ENCODE data around the gene BHMT. TPM values are rescaled to one million over a fixed set of nuclear protein-coding genes. Genes with fewer than 3 reads are reported as not detected.

BHMT gene
- total RNA-seq, 1 experiment from 2014 or later, result 0.72 TPM

- H2BK12ac ChIP-seq (ENCODE audit: insufficient read length, low read depth, low read length), result no peak overlapping the region
- Mint-ChIP-seq H3K9me3 (no peaks in the 10 kb centered on the region), H3K4me3 (no peak overlapping the region), H3K4me1 (peaks cover 10 to 11% of the 10 kb centered on the region in 2 experiments), H3K27me3 (ENCODE audit: low read depth) (no peaks in the 10 kb centered on the region), H3K36me3 (ENCODE audit: insufficient read depth in 1 of 3, low read depth in 3 of 3) (no peaks in the 10 kb centered on the region), H3K27ac (no peak overlapping the region)
- no peaks in the 10 kb centered on the region for H3K23me2 ChIP-seq (ENCODE audit: insufficient read length, low read depth, low read length, poor library complexity, severe bottlenecking)
- no peak overlapping the region for H2BK15ac ChIP-seq (ENCODE audit: low read depth, low read length)
- DNase-seq, result no peak
- no peak overlapping the region for H3K23ac ChIP-seq (ENCODE audit: insufficient read length, low read depth, low read length)
- H3K4ac ChIP-seq (ENCODE audit: low read depth, low read length), result no peak overlapping the region
- no peak overlapping the region for H2BK20ac ChIP-seq (ENCODE audit: low read depth, low read length, poor library complexity, severe bottlenecking)
- no peak overlapping the region for H3K27ac ChIP-seq (ENCODE audit: insufficient read length, low read depth, low read length)
- H2BK5ac ChIP-seq (ENCODE audit: insufficient read length, low read length), result no peak overlapping the region
- H3K79me1 ChIP-seq (ENCODE audit: insufficient read depth, low read depth, low read length, poor library complexity, severe bottlenecking), result no peaks in the 10 kb centered on the region
- no peak for TF ChIP-seq CTCF (conservative IDR thresholded peaks at IDR 0.05)
- no peak overlapping the region for H4K8ac ChIP-seq (replicated peaks; ENCODE audit: insufficient read length, low read depth, low read length)
- no peak overlapping the region for H4K91ac ChIP-seq (ENCODE audit: insufficient read length, low read depth, low read length)
- no peak overlapping the region for H2AFZ ChIP-seq (ENCODE audit: low read length)
- H3K14ac ChIP-seq (ENCODE audit: insufficient read depth, low read length), result no peak overlapping the region
- H3K9ac ChIP-seq (ENCODE audit: extremely low read depth, insufficient read length, low read length), result no peak overlapping the region
- H4K5ac ChIP-seq (ENCODE audit: insufficient read length, low read depth, low read length), result no peak overlapping the region
- no peaks in the 10 kb centered on the region for H3K4me1 ChIP-seq (ENCODE audit: insufficient read depth, low read length)
- no peak overlapping the region for H2AK5ac ChIP-seq (ENCODE audit: insufficient read length, low read length)
- no peaks in the 10 kb centered on the region for H3K79me2 ChIP-seq (ENCODE audit: insufficient read depth, low read length)
- H3K9me3 ChIP-seq (ENCODE audit: control insufficient read depth, low read depth, low read length), result no peaks in the 10 kb centered on the region
- H3T11ph ChIP-seq (ENCODE audit: low read length), result no peak overlapping the region
- H4K20me1 ChIP-seq (ENCODE audit: control insufficient read depth, insufficient read depth, insufficient read length), result no peaks in the 10 kb centered on the region
- H3K4me2 ChIP-seq (ENCODE audit: insufficient read depth, insufficient read length, low read length), result no peak overlapping the region
- no peaks in the 10 kb centered on the region for H3K27me3 ChIP-seq (ENCODE audit: insufficient read depth, low read length)
- H3K56ac ChIP-seq (ENCODE audit: insufficient read length, low read depth, low read length), result no peak overlapping the region
- no peak overlapping the region for H2BK120ac ChIP-seq (ENCODE audit: low read depth, low read length, poor library complexity, severe bottlenecking)
- H3K18ac ChIP-seq (ENCODE audit: insufficient read length, low read depth, low read length), result no peak overlapping the region
These were observed 56.4 kb downstream of the BHMT start for GRCh38 chr5:79168031-79168430.
